HUES48 (cell line): ENCODE measurements around the gene CHMP4B.

ENCODE experiments used
- H3K27ac ChIP-seq: one replicate; pipeline ENCODE4 v1.7.0; 2013; ENCODE audit warnings: low read depth, low read length, inconsistent platforms
- H3K27me3 ChIP-seq: 2 replicates; pipeline ENCODE4 v1.6.1; 2013; ENCODE audit warnings: mild to moderate bottlenecking, low read length; ENCODE audit not compliant: control insufficient read depth, insufficient read depth
- H3K36me3 ChIP-seq: 2 replicates; pipeline ENCODE4 v1.6.1; 2013; ENCODE audit warnings: low read length; ENCODE audit not compliant: control insufficient read depth, insufficient read depth
- H3K4me1 ChIP-seq: 2 replicates; pipeline ENCODE4 v1.6.1; 2013; ENCODE audit warnings: mild to moderate bottlenecking, low read length; ENCODE audit not compliant: control insufficient read depth, insufficient read depth
- H3K4me3 ChIP-seq: 2 replicates; pipeline ENCODE4 v1.5.1; 2013; ENCODE audit warnings: mild to moderate bottlenecking, low read depth, low read length
- H3K9ac ChIP-seq: 2 replicates; pipeline ENCODE4 v1.6.1; 2013; ENCODE audit warnings: mild to moderate bottlenecking, low read depth, low read length, moderate library complexity
- H3K9me3 ChIP-seq: 2 replicates; pipeline ENCODE4 v1.6.1; 2013; ENCODE audit warnings: low read length; ENCODE audit not compliant: control insufficient read depth, insufficient read depth

The CHMP4B gene

DNA sequence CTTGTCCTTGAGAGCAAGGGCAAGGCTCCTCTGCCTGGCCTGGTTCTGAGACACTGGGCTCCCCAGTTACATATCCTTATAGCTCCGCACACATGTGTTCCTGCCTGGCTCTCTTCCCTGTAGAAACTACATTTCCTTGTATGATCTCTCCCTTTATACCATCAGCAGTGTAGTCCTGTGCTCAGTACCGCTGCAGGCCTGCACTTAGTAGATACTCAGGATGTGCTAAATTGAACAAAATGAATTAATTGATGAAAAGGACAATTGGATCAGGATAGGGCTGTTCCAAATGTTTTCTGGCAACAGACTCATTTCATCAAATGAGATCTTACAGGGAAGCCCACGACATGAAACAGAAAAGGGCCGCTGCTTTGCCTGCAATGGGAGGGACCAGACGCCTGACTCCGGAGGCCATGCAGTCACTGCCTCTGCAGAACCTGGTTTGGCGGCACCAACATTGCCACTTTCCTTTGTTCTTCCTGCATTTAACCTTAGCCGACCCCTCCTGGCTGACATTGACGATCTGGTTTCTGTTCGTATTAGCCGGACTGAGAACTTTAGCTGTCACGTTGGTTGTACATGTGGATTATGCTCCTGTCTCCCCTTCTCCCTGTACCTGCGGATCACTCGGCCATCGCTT, 53.3 kb downstream of the CHMP4B start:
- H3K9ac ChIP-seq = no peak overlapping the region
- no peak overlapping the region for H3K27ac ChIP-seq
- no peaks in the 10 kb centered on the region for H3K27me3 ChIP-seq
- no peaks in the 10 kb centered on the region for H3K4me1 ChIP-seq
- no peaks in the 10 kb centered on the region for H3K9me3 ChIP-seq
- H3K36me3 ChIP-seq = no peaks in the 10 kb centered on the region
- H3K4me3 ChIP-seq = no peak overlapping the region

DNA sequence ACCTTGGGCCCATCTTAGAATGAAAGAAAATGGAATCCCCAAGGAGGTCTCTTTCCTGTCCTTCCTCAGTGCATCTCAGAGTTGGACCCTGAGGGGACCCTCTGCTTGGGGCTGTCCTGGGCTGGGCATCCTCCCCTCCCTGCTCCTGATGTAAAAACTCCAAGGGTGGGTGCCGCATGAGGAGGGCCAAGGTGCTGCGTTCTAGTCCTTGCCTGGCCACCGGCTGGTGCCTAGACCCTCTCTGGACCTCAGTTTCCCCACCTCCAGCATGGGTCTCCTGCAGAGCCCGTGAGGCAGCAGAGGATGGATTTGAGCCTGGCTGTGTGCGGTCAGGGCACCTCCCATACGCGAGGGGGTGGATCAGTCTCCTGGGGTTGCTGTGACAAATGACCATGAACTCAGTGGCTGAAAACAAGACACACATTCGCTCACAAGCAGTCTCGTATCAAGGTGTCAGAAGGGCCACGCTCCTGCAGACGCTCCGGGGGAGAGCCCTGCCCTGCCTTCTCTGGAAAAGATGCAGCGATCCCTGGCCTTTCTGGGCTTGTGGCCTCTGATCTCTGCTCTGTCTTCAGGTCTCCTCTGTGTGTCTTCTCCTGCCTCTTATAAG, 54.7 kb downstream of the CHMP4B start:
- Histone ChIP-seq H3K36me3 (no peaks in the 10 kb centered on the region), H3K9ac (no peak overlapping the region), H3K4me1 (no peaks in the 10 kb centered on the region), H3K27me3 (no peaks in the 10 kb centered on the region), H3K9me3 (no peaks in the 10 kb centered on the region), H3K4me3 (no peak overlapping the region), H3K27ac (no peak overlapping the region)

DNA sequence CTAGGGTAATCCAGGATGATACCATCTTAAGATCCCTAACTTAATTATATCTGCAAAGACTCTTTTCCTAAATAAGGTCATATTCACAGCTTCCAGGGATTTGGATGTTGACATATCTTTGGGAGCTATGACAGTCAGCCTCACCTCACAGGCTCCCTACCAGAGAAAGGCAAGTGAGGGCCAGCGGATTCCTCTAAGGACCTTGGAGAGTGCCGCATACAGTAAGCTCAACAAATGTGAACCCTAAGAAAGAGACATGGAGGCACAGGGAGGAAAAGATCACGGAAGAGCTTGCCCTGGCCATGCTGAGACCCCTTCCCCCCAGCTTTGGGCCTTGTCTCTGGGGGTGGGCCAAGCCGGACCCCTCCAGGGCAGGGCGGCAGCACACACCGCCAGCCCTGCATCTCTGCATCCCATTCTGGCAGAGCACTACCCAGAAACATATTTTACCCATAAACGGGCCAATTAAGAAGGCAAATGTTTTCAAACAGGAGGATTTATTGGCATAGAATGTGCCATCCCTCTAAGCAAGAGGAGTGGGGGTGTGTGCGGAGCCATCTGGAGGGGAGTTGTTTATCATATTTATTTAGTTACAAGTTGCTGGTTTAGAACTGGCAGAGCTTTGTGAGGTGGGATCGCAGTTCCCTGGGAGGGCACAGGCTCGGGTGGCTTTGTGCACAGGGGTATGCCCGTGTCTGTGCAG, 55.4 kb downstream of the CHMP4B start:
- Histone ChIP-seq H3K4me3 (no peak overlapping the region), H3K27me3 (no peaks in the 10 kb centered on the region), H3K9me3 (no peaks in the 10 kb centered on the region), H3K36me3 (no peaks in the 10 kb centered on the region), H3K27ac (no peak overlapping the region), H3K4me1 (no peaks in the 10 kb centered on the region), H3K9ac (no peak overlapping the region)

DNA sequence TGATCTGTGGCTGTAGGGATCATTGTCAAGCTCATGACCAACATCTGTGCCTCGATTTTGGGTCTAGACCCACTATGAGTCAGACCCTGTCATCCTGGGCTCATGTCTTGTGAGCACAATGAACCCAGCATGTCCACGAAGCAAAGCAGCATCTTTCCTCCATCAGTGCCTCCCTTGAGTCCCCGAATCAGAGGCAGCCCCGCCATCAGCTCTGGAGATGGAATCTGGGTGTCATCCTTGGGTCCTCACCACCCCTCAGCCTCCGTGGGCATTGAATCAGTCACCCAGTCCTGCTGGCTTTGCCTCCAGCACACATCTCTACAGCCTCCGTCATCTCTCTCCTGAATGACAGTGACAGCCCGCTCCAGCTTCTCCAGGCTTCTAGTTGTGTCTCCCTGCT, 56.9 kb downstream of the CHMP4B start:
- Histone ChIP-seq H3K27me3 (no peaks in the 10 kb centered on the region), H3K36me3 (no peaks in the 10 kb centered on the region), H3K27ac (no peak overlapping the region), H3K4me3 (no peak overlapping the region), H3K4me1 (no peaks in the 10 kb centered on the region; the same call in 1 of the 2 replicates), H3K9me3 (no peaks in the 10 kb centered on the region), H3K9ac (no peak overlapping the region)

DNA sequence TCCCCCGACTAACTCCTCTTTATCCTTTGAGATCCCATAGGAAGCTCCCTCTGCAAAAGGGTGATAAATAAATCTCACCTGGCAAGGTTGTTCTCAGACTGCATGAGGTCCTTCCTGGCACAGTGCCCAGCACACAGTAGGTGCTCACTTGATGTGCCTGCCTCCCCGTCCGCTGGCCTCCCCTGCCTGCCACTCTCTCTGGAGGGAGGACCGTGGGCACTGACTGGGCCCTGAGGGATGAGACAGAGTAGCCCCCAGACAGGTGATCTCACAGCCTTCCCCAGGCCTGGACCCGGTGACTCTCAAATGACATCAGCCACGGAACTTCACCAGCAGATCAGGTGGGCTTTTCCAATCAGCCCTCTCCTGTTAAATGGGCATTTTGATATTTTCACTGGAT, 57.4 kb downstream of the CHMP4B start:
- H3K27me3 ChIP-seq = no peaks in the 10 kb centered on the region
- H3K4me3 ChIP-seq = no peak overlapping the region

DNA sequence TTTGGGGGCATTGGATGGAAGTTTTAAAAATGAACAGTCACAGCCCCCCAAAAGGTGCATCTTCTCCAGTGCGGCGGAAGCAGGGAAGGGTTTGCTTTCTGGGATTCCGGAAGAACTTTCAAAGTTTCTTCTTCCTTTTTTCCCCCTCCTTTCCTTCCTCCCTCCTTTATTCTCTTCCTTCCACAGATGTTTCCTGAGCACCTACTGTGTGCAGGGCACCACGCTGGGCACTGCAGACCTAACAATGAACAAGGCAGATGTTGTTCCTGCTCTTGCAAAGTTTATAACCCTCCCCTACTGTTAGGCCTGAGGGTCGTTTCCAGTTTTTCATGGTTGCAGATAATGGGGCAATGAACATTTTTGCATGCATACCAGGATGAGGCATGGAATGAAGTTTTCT, 58.1 kb downstream of the CHMP4B start:
- Histone ChIP-seq H3K27me3 (no peaks in the 10 kb centered on the region), H3K4me3 (no peak overlapping the region), H3K27ac (no peak overlapping the region), H3K4me1 (no peaks in the 10 kb centered on the region; the same call in 1 of the 2 replicates), H3K9me3 (no peaks in the 10 kb centered on the region), H3K9ac (no peak overlapping the region), H3K36me3 (no peaks in the 10 kb centered on the region)

More for the DNA sequence above, 57.4 kb downstream of the CHMP4B start:
- Histone ChIP-seq H3K27ac (no peak overlapping the region), H3K9ac (no peak overlapping the region), H3K9me3 (no peaks in the 10 kb centered on the region), H3K4me1 (no peaks in the 10 kb centered on the region; the same call in 1 of the 2 replicates), H3K36me3 (no peaks in the 10 kb centered on the region)

DNA sequence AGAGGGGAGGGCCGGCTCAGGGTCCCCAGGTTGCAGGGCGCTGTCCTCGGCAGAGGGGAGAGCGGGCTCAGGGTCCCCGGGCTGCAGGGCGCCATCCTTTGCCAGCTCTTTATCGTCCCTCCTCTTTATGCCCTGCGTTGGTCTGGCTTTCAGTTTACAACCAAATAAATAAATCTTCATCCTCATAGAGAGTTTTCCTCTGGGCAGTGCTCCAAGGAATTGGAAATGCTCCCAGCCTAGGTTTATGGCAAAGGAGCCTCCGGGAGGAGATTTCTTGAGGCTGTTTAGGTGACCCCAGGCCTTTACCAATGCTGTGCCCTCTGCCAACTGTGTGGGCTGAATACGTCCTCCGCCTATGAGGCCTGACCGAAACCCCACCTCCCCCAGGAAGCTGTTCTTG, 60.2 kb downstream of the CHMP4B start:
- no peaks in the 10 kb centered on the region for H3K9me3 ChIP-seq
- no peak overlapping the region for H3K27ac ChIP-seq
- no peak overlapping the region for H3K9ac ChIP-seq
- H3K27me3 ChIP-seq = no peaks in the 10 kb centered on the region
- H3K36me3 ChIP-seq = no peaks in the 10 kb centered on the region
- H3K4me1 ChIP-seq = no peaks in the 10 kb centered on the region; the same call in 1 of the 2 replicates
- no peak overlapping the region for H3K4me3 ChIP-seq

DNA sequence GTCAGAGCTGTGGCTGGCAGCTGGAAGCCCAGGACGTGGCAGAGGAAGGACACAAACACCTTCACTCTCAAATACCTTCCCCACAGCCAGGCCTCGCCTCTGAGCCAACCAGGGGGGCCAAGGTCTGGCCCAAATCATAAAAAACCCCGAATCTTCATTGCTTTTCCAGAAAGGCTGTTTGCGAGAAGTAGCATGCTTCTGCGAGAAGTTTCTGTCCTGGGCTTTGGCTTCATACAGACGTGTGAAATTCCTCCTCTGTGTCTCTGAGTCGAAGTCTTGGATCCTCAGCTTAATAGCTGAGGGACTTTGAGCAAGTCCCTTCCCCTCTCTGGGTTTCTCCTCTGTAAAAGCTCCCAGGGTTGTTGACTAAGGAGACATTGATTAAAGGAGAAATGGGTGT, 63.0 kb downstream of the CHMP4B start:
- H3K9ac ChIP-seq = no peak overlapping the region
- H3K4me3 ChIP-seq = no peak overlapping the region
- H3K36me3 ChIP-seq = no peaks in the 10 kb centered on the region
- H3K9me3 ChIP-seq = no peaks in the 10 kb centered on the region
- H3K27ac ChIP-seq = no peak overlapping the region
- no peaks in the 10 kb centered on the region for H3K27me3 ChIP-seq
- no peaks in the 10 kb centered on the region; the same call in 1 of the 2 replicates for H3K4me1 ChIP-seq

DNA sequence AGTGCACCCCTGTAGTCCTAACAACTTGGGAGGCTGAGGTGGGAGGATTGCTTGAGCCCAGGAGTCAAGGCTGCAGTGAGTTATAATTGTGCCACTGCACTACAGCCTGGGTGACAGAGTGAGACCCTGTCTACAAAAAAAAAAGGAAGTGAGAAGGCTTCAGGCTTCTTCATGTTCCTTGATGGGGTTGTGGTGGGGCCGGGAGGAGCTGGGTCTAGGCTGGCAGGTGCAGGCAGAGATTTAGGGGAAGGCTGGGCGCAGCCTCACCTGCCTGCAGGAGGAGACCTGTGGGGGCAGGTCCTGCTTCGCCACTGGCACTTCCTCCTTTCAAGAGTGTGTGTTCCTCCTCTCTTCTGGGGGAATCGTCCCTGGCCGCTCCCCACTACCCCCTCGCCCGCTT, 63.9 kb downstream of the CHMP4B start:
- no peak overlapping the region for H3K4me3 ChIP-seq
- no peaks in the 10 kb centered on the region for H3K27me3 ChIP-seq
- H3K9me3 ChIP-seq = peaks cover 2% of the 10 kb centered on the region; the same call in 1 of the 2 replicates
- no peaks in the 10 kb centered on the region for H3K36me3 ChIP-seq
- no peak overlapping the region for H3K9ac ChIP-seq
- H3K4me1 ChIP-seq = no peaks in the 10 kb centered on the region; the same call in 1 of the 2 replicates
- no peak overlapping the region for H3K27ac ChIP-seq

DNA sequence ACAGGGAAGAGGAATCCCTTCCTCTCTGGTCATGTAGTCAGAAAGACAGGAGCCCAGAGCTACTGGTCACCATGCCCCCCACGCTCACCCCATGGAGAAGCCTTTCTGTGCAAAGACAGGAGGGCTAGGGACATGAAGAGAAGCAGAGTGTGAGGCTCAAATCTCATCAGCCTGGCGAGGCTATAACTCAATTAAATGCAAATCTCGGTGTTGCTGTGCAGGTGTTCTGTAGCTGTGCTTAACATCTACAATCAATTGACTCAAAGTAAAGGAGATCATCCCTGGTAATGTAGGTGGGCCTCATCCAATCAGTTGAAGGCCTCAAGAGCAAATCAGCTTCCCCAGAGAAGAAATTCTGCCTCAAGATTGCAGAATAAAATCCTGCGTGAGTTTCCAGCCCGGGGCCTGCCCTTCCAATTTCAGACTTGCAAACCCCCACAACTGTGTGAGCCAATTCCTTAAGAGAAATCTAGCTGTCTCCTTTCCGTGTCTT, 64.4 kb downstream of the CHMP4B start:
- Histone ChIP-seq H3K9ac (no peak overlapping the region), H3K4me3 (no peak overlapping the region)

DNA sequence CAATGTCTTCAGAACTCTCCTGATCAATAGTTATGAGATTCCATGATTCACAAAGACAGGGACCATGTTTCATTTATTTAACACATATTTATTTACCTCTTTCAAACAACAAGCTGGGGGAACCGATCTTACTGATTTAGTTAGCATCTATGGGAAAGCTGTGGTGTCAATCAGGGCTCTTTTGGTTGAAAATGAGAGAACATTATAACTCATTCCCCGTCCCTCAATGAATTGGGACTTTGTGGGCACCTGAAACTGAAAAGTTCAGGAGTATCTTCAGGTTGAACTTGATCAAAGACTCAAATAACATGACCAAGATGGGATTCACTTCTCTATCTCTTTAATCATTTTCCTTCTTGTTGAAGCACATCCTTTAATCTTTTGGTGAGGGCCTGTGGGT, 67.4 kb downstream of the CHMP4B start:
- no peak overlapping the region for H3K27ac ChIP-seq
- H3K9ac ChIP-seq = no peak overlapping the region
- H3K27me3 ChIP-seq = no peaks in the 10 kb centered on the region
- no peak overlapping the region for H3K4me3 ChIP-seq
- peaks cover 2% of the 10 kb centered on the region; the same call in 1 of the 2 replicates for H3K9me3 ChIP-seq
- no peaks in the 10 kb centered on the region for H3K36me3 ChIP-seq
- H3K4me1 ChIP-seq = no peaks in the 10 kb centered on the region

More for the DNA sequence above, 64.4 kb downstream of the CHMP4B start:
- Histone ChIP-seq H3K4me1 (no peaks in the 10 kb centered on the region; the same call in 1 of the 2 replicates), H3K27me3 (no peaks in the 10 kb centered on the region), H3K27ac (no peak overlapping the region), H3K36me3 (no peaks in the 10 kb centered on the region), H3K9me3 (peaks cover 2% of the 10 kb centered on the region; the same call in 1 of the 2 replicates)
